ENCODE data around the gene PSKH1.
"Not testable (repeated sequence)": the region's sequence is repeated elsewhere in the genome, so short reads cannot be mapped to it uniquely, and the experiment has no call there.

- not testable (repeated sequence) for TF ChIP-seq CTCF (IDR thresholded peaks at IDR 0.05 in 2 of 3, conservative IDR thresholded peaks at IDR 0.05 in 1 of 3; ENCODE audit: insufficient read depth in 2 of 3, low read depth in 1 of 3, low read length in 3 of 3); IRF2 (CRISPR knock-in tag; IDR thresholded peaks at IDR 0.05); MBD2 (IDR thresholded peaks at IDR 0.05; ENCODE audit: borderline replicate concordance, low read depth); HMGXB4 (CRISPR knock-in tag; IDR thresholded peaks at IDR 0.05); CCNT2 (IDR thresholded peaks at IDR 0.05; ENCODE audit: borderline replicate concordance, extremely low read depth, insufficient read length, low read depth, low read length); SIN3B (IDR thresholded peaks at IDR 0.05; ENCODE audit: low read depth); TBP (optimal IDR thresholded peaks at IDR 0.05; ENCODE audit: low read depth, low read length); HNRNPLL (IDR thresholded peaks at IDR 0.05; ENCODE audit: low read depth, low read length, poor library complexity, severe bottlenecking); MAX (CRISPR knock-in tag; IDR thresholded peaks at IDR 0.05); ZNF146 (CRISPR knock-in tag; IDR thresholded peaks at IDR 0.05; ENCODE audit: unreplicated experiment); ZC3H8 (IDR thresholded peaks at IDR 0.05)
Observed at GRCh38 chr16:67864044-67864443, 29.0 kb upstream of the PSKH1 start.
